NCI-H2107 (cell line): ENCODE measurements around the gene ATP9B.
"Not testable (repeated sequence)": the region's sequence is repeated elsewhere in the genome, so short reads cannot be mapped to it uniquely, and the experiment has no call there.

Experiments
- DNase-seq: peaks from one replicate; lab custom pipeline; 2025; lab: John Stamatoyannopoulos, UW

ATP9B gene

DNA sequence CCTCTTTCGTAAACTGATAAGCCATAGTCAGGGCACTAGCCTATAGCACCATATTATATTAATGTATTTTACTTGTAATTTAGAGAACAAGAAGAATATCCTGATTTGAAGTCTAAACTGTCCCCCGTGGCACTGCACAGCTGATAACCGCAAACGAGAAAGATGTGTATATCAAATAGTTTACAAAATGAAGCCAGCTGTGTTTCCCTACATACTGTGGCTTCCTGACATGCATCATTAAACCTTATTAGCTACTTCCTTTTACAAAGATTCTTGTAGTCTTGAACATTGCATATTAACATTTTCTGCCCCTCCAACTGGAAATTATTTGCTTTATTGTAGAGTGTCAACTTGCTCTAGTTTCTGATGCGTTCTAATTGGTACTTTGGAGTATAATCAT lies 173.1 kb downstream of the ATP9B start:
- no peak for DNase-seq

GRCh38 chr18:79245517-79246001 lies 176.4 kb downstream of the ATP9B start:
- no peak for DNase-seq

DNA sequence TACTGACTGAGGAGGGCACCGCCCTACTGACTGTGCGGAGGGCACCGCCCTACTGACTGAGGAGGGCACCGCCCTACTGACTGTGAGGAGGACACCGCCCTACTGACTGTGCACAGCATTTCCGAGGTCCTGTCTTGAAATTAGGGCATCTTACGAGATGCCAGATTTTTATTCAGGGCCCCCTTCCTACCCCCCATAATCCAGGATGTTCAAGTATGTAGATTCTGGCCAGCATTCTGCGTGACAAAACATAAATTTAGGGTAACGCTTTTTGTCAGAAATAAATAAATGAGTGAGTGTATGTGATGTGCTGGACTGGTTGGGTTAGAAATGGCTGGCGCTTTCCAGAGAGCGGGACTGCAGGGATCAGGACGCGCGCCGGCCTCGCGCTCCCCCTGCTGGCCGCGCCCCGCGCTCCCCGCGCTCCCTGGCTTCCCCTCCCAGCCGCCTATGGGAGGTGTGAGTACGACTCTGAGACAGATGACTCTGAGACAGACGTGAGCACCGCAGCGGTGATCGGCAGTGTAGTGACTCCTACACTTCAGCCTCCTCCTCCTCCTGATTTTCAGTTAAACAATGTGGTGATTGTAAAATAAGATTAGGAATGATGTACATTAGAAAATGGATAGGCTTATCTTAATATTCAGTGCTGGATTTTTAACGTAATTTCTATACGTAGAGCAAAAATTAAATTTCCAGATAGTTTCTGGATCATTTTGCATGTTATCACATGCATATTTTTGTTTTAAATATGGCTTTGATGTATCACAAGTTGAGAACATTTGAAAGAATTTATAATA lies 177.3 kb downstream of the ATP9B start:
- DNase-seq, result no peak

GRCh38 chr18:79248495-79249060 lies 179.4 kb downstream of the ATP9B start:
- no peak for DNase-seq

GRCh38 chr18:79250301-79250981 lies 181.2 kb downstream of the ATP9B start:
- no peak for DNase-seq

GRCh38 chr18:79251021-79251420 lies 181.8 kb downstream of the ATP9B start:
- DNase-seq, result no peak

DNA sequence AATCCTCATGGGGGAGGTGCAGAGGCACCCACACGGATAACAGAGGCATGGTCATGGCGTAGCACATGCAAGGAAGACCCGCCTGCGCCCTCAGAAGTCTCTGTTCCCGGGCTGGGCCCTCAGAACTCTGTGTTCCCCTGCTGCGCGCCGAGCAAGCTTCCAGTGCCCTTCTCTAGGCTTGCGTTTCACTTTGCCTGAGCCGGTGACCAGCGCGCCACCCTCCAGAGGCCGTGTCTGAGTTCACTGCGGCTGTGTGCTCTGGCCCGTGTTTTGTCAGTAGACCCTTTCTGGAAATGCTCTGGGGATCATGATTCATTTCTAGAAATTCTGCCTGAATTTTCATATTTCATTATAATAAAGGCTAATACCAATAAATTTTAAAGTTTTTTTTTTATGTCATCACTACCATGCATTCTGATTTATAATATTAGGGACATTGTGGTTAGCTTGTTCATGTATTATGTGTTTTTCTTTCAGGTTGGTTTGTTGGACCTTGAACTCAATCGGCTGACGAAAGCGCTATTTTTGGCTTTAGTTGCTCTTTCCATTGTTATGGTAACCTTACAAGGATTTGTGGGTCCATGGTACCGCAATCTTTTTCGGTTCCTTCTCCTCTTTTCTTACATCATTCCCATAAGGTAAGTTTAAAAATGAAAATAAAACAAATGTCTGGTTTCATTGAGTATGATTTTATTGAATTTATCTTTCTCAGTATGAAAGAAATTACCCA lies 183.9 kb downstream of the ATP9B start:
- DNase-seq, result no peak

DNA sequence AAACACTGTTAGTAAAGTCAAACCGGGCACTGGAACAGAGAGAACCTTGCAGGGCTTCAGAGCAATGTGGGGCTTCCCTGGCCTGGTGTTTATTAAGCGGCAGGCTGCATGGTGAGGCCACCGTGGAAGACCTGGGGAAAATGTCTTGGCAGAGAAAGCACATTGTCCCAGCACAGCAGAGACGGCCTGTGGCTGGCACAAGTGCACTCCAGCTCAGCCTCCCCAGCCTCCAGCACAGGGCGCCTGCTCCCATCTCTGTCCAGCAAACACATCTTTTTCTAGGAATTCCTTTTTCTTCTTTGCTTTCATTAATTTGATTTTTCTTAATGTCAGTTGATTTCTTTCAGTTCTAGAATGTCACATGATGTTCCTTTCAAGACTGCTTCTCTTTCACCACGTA lies 188.3 kb downstream of the ATP9B start:
- DNase-seq, result no peak

DNA sequence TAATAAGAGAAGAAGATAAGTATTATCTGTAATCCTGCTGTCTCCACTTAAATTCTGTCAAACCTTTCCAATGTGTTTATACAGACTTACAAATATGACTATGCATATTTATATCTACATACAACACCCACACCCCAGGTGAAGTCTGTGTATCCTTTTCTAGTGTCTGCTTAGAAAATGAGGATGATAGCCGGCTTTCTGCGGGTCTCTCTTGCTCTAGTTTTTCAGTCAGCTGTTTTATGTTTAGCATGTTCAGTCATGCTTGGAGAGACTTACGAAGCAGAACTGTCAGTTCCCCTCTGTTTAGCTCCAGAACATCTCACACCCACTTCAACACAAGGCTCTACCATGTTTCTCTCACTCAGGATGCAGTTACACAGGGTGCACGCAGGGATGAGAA lies 189.3 kb downstream of the ATP9B start:
- DNase-seq, result no peak

DNA sequence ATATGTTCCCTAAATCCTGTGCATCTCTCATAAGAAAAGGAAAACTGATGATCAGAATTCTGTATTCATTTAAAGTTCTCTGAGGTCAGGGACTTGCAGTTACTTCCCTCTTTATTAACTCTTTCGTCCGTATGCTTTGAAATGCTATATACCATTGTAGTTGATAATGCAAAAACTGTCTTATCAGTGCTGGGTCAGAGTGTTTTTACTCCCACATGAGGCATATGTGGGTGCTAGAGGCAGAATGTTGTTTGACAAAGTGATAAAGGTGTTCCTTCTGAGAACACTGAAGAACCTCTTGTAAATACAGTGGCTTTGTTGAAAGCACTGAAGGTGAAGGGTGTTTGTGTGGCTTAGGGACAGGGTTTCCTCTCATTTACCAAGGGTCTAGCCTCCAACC lies 190.0 kb downstream of the ATP9B start:
- no peak for DNase-seq

DNA sequence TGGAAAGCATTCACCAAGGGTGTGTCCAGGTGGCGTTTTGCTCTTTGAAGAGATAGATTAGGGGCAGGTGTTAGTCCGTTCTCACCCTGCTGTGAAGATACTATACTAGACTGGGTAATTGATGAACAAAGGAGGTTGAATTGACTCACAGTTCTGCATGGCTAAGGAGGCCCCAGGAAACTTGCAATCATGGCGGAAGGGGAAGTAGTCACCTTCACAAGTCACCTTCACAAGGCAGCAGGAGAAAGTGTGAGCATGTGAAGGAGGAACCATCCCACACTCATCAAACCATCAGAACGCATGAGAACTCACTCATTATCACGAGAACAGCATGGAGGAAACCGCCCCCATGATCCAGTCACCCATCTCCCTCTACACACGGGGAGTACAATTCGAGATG lies 190.8 kb downstream of the ATP9B start:
- DNase-seq, result no peak

DNA sequence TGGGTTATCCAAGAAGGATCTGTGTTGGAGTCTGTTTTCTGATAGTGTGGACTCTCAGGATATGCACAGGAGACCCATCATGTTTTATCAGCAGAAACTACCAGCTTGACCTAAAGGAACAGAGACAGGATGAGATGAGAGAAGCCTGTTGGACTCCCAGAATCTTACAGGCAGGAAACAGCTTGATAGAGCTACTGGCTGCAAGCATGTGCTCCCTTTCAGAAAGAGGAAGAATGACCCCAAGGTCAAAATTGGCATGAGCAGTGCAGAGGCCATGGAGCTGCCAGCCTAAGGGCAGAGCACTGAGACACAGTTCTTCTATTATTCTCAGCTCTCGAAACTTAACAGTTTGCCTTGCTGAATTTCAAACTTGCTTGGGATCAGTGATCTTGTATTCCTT lies 191.3 kb downstream of the ATP9B start:
- DNase-seq, result no peak

- DNase-seq, result not testable (repeated sequence)
These were observed 195.9 kb downstream of the ATP9B start for GRCh38 chr18:79265068-79265467.

GRCh38 chr18:79271812-79272211 lies 202.6 kb downstream of the ATP9B start:
- DNase-seq, result not testable (repeated sequence)

- DNase-seq, result no peak
These were observed 203.7 kb downstream of the ATP9B start for GRCh38 chr18:79272916-79273315.

DNA sequence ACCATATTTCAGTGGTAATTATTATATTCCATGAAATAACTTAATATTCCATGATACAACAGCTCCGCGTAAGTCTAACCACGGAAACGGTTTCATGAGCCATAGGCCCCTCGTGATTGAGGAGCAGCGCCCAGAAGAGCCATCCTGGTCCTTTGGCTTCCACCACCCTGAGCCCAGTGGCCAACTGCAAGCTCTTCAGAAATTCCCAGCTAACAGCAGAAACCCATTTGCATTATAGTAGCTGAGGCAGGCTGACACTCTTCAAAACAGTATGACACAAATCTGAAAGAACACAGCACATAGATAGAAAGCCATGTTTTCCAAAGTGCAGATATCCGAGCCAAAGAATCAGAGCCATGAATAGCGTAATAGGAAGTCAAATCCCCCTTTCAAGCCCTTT lies 205.6 kb downstream of the ATP9B start:
- no peak for DNase-seq

GRCh38 chr18:79275461-79275860 lies 206.3 kb downstream of the ATP9B start:
- DNase-seq, result no peak

DNA sequence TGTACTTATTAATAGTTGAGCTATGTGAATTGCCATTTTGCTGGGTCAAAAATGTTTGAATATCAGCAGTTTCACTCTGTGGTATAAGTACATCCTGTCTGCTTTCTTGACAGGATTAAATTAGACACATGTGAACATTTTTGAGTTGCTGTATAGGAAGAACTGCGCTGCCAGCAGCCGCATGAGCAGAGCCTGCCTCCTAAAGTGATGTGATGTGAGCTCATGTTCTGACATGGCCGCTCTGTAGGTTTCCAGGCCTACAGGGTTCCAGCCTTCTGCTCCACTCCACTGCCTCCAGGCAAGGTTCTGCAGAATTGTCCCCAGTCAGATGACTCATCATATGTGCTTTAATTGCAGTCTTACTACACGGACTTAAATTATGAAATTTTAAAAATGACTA lies 206.8 kb downstream of the ATP9B start:
- no peak for DNase-seq

DNA sequence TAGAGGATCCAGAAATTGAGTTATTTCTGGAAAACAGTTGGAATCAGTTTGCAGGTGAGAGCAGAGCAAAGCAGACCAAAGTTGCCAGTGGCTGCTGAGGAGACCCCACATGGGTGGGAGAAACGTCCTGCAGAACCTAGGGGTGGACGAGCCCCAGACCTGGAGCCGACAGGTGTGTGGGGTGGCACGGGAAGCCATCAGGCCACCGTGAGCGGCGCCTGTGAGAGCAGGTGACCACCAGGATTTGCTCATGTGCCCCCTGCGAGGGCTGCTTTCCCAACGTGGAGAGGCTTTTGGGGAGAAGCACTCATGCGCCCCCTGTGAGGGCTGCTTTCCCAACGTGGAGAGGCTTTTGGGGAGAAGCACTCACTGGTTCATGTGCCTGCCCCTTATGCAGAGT lies 209.7 kb downstream of the ATP9B start:
- no peak for DNase-seq

DNA sequence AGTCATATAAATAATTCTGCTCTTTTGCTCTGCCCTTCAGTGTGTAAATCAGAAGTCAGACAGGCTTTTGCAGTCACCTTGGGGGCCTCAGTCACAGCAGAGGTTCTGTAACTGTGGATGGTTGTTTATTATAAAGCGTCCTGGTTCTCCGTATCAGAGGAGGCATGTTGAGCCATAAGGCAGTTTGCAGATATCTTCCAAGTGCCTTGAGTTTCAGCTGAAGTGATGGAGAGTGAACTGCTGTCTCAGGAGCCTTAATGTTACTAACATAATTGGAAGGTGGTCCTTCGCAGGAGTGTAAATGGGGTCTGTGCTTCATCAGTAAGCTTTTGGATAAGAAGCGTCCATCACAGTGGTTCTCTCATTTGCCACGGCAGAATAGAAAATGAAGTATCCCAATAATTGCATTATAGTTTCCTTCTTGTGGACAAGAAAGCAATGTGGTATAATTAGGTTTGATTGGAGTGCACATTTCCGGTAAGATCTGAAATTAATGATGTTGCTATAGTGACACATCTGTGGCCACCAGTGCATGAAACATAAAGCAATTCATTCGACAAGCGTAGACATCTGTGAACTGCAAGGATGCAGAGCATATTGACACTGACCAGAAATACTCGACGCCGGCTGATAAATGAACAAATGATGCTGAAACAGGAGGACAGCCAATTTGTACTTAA lies 214.1 kb downstream of the ATP9B start:
- no peak for DNase-seq

- DNase-seq, result no peak
These were observed 214.7 kb downstream of the ATP9B start for GRCh38 chr18:79283929-79284328.

DNA sequence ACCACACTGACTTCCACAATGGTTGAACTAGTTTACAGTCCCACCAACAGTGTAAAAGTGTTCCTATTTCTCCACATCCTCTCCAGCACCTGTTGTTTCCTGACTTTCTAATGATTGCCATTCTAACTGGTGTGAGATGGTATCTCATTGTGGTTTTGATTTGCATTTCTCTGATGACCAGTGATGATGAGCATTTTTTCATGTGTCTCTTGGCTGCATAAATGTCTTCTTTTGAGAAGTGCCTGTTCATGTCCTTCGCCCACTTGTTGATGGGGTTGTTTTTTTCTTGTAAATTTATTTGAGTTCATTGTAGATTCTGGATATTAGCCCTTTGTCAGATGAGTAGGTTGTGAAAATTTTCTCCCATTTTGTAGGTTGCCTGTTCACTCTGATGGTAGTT lies 216.0 kb downstream of the ATP9B start:
- not testable (repeated sequence) for DNase-seq
